KMS-11 (cell line): Measurements from ENCODE around the gene C16orf82.

ENCODE experiments used
- H2AFZ ChIP-seq: fragments of 200-600 bp; sonication (generic); 2 replicates; pipeline ENCODE4 v1.6.1; 2016; ENCODE audit warnings: antibody characterized with exemption, mixed run types, low read depth
- H3K27ac ChIP-seq: fragments of 200-600 bp; sonication (generic); 2 replicates; pipeline ENCODE4 v1.6.1; 2016; ENCODE audit warnings: mild to moderate bottlenecking, mixed run types
- H3K27me3 ChIP-seq: fragments of 200-600 bp; sonication (generic); 2 replicates; pipeline ENCODE4 v1.6.1; 2017; ENCODE audit warnings: mild to moderate bottlenecking, low read depth, mixed run types, moderate library complexity; ENCODE audit not compliant: insufficient read depth
- H3K36me3 ChIP-seq: fragments of 200-600 bp; sonication (generic); 2 replicates; pipeline ENCODE4 v1.6.1; 2017; ENCODE audit warnings: mild to moderate bottlenecking, mixed run types; ENCODE audit not compliant: insufficient read depth
- H3K4me1 ChIP-seq: fragments of 200-600 bp; sonication (generic); 2 replicates; pipeline ENCODE4 v1.6.1; 2016; ENCODE audit warnings: mild to moderate bottlenecking, low read depth, mixed run types; ENCODE audit not compliant: poor library complexity, severe bottlenecking
- H3K4me2 ChIP-seq: fragments of 200-600 bp; sonication (generic); 2 replicates; pipeline ENCODE4 v1.7.0; 2016; ENCODE audit warnings: mild to moderate bottlenecking, mixed run types
- H3K4me3 ChIP-seq: fragments of 200-600 bp; sonication (generic); IDR thresholded peaks from 2 replicates; pipeline ENCODE4 v1.6.1; 2017; ENCODE audit warnings: low read depth, low read length, mixed read lengths; ENCODE audit not compliant: insufficient read depth
- H3K79me2 ChIP-seq: fragments of 200-600 bp; sonication (generic); 2 replicates; pipeline ENCODE4 v1.6.1; 2016; ENCODE audit warnings: low read depth, mixed run types; ENCODE audit not compliant: insufficient read depth
- H3K9ac ChIP-seq: fragments of 200-600 bp; sonication (generic); 2 replicates; pipeline ENCODE4 v1.6.1; 2016; ENCODE audit warnings: mild to moderate bottlenecking, mixed run types
- H4K20me1 ChIP-seq: fragments of 200-600 bp; sonication (generic); 2 replicates; pipeline ENCODE4 v1.6.1; 2016; ENCODE audit warnings: mild to moderate bottlenecking, mixed run types; ENCODE audit not compliant: insufficient read depth
- CTCF ChIP-seq: fragments of 200-600 bp; sonication (generic); conservative IDR thresholded peaks from 2 replicates; pipeline ENCODE4 v1.6.1; 2017; ENCODE audit warnings: low read depth, mild to moderate bottlenecking, antibody characterized with exemption, low read length, moderate library complexity, mixed read lengths

C16orf82 gene

GRCh38 chr16:27088216-27088615, 21.5 kb downstream of the C16orf82 start:
- H4K20me1 ChIP-seq = no peaks in the 10 kb centered on the region
- H3K4me3 ChIP-seq = no peak overlapping the region
- no peak overlapping the region for H2AFZ ChIP-seq
- no peaks in the 10 kb centered on the region for H3K79me2 ChIP-seq
- H3K9ac ChIP-seq = no peak overlapping the region
- no peak for TF ChIP-seq CTCF
- no peak overlapping the region for H3K4me2 ChIP-seq
- no peaks in the 10 kb centered on the region for H3K36me3 ChIP-seq
- H3K27me3 ChIP-seq = no peaks in the 10 kb centered on the region
- H3K27ac ChIP-seq = no peak overlapping the region
- no peaks in the 10 kb centered on the region for H3K4me1 ChIP-seq

GRCh38 chr16:27096375-27096774, 29.6 kb downstream of the C16orf82 start:
- H3K4me3 ChIP-seq = no peak overlapping the region
- no peak overlapping the region for H3K4me2 ChIP-seq

GRCh38 chr16:27097800-27098230, 31.1 kb downstream of the C16orf82 start:
- no peak overlapping the region for H3K4me3 ChIP-seq
- H3K9ac ChIP-seq = no peak overlapping the region
- H3K4me2 ChIP-seq = no peak overlapping the region
- no peak overlapping the region for H2AFZ ChIP-seq
- H3K79me2 ChIP-seq = no peaks in the 10 kb centered on the region
- no peaks in the 10 kb centered on the region for H3K27me3 ChIP-seq
- no peak for TF ChIP-seq CTCF
- H3K36me3 ChIP-seq = no peaks in the 10 kb centered on the region
- H3K4me1 ChIP-seq = no peaks in the 10 kb centered on the region
- H4K20me1 ChIP-seq = no peaks in the 10 kb centered on the region
- H3K27ac ChIP-seq = no peak overlapping the region

More at GRCh38 chr16:27096375-27096774, 29.6 kb downstream of the C16orf82 start:
- Histone ChIP-seq H2AFZ (no peak overlapping the region), H3K4me1 (no peaks in the 10 kb centered on the region), H3K27me3 (no peaks in the 10 kb centered on the region), H4K20me1 (no peaks in the 10 kb centered on the region), H3K27ac (no peak overlapping the region), H3K79me2 (no peaks in the 10 kb centered on the region), H3K9ac (no peak overlapping the region), H3K36me3 (no peaks in the 10 kb centered on the region)
- TF ChIP-seq CTCF = no peak

- Histone ChIP-seq H3K79me2 (no peaks in the 10 kb centered on the region), H3K27me3 (no peaks in the 10 kb centered on the region), H3K4me1 (no peaks in the 10 kb centered on the region), H3K9ac (no peak overlapping the region), H3K4me3 (no peak overlapping the region), H3K4me2 (no peak overlapping the region), H4K20me1 (no peaks in the 10 kb centered on the region), H3K27ac (no peak overlapping the region), H2AFZ (no peak overlapping the region), H3K36me3 (no peaks in the 10 kb centered on the region)
- no peak for TF ChIP-seq CTCF
These were observed 31.8 kb downstream of the C16orf82 start for GRCh38 chr16:27098366-27099049.
